ENCODE results near the gene ZC3H12C. TPM values are rescaled to one million over a fixed set of nuclear protein-coding genes. Genes with fewer than 3 reads are reported as not detected.

The ZC3H12C gene
- total RNA-seq, 2 experiments from 2014 or later, result 0.05 to 0.17 TPM

DNA sequence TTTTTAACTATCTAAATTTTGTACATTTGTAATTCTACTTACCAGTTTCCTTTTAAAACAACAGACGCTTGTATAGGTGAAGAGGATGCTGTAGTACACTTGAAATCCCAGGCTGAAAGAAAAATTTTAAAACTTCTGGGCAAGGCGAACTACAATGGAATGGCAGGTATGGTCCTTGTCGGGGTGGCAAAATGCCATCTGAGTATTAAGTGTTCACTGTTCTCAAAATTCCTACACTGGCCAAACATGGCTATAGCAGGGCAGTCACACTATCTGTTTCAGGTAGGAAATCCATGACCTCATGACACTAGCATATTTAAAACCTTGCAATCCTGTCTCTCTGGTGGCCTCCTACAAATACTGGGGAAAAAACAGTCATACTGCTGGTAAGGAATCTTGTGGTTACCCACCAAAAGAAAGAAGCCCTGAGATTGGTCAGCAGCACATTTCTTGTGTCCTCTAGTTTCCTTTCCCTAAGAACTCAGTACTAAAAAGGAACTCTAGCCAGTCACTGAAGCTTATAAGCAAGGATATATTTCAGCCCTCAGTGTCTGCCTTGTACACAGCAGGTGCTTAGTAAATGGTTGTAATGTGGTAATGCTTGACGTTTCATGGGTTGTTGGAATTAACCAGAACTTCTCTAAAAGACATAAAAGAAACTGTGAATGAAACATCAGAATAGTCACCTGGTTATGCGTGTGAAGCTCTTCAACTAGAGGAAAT, 5.2 kb upstream of the ZC3H12C start:
- Mint-ChIP-seq H3K9me3 (no peaks in the 10 kb centered on the region), H3K4me1 (ENCODE audit: low read depth) (peaks cover 4% of the 10 kb centered on the region), H3K4me3 (no peak overlapping the region), H3K36me3 (ENCODE audit: low read depth) (no peaks in the 10 kb centered on the region), H3K27ac (no peak overlapping the region), H3K27me3 (peaks cover 34% of the 10 kb centered on the region)
- intact Hi-C loops (cut with DNase I, micrococcal nuclease), result no loop called here
- peaks cover 15 to 17% of the 10 kb centered on the region in 2 experiments for H3K27me3 ChIP-seq (ENCODE audit: control insufficient read depth in 1 of 2, insufficient read depth in 2 of 2, low read length in 2 of 2)
- TF ChIP-seq CTCF (IDR thresholded peaks at IDR 0.05), result no peak
- H3K4me1 ChIP-seq (ENCODE audit: insufficient read depth, low read length), result peaks cover 5% of the 10 kb centered on the region
- ChIA-PET CTCF (no interaction called here), POLR2A (no interaction called here)
- no peaks in the 10 kb centered on the region for H3K9me3 ChIP-seq (ENCODE audit: control insufficient read depth in 1 of 2, insufficient read depth in 1 of 2, low read length in 2 of 2)
- DNase-seq, result peak in 2 of 14 experiments; percentile 16 to 22
- H3K4me3 ChIP-seq (ENCODE audit: low read length), result no peak overlapping the region
- ATAC-seq (ENCODE audit: poor library complexity), result no peak
- H3K27ac ChIP-seq (ENCODE audit: low read depth in 1 of 2, low read length in 2 of 2), result no peak overlapping the region
- no peaks in the 10 kb centered on the region for H3K36me3 ChIP-seq (ENCODE audit: insufficient read depth, low read length)

DNA sequence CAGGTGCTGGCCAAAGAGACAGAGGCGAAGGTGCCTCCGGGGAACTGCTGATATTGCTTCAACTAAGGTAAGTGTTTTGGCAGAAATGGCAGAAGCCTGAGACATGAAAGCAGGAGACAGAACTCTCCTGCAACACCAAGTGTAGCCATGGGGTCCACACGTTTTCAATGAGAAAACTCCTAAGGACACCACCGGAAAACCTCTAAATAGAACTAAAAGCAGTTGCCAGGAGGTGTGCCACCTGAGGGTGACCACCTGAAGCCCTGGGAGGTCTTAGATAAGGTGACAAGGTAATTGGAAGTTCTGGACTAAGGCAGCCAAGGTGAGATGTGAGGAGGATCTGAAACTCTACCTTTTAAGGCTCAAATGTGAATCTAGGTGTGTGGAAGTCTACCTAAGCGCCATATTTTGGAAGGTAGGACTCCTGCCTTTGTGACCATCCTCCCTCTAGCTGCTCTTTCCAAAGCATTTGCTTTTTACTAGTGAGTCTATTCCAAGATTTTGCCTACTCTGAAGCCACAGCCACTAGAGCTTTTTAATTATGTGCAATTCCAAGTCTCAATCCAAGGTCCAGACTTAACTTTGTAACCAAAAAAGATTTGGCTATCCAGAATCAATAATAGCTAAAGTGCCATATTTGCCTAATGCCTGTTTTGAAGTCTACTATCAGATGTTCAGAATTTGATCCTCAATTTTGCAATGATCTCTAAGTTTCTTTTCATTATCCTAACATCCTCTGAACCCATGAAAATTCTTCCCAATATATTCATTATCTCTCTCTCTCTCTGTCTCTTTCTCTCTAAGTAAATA, 4.5 kb upstream of the ZC3H12C start:
- Mint-ChIP-seq H3K9me3 (no peaks in the 10 kb centered on the region), H3K4me3 (no peak overlapping the region), H3K27me3 (peaks cover 35% of the 10 kb centered on the region), H3K4me1 (ENCODE audit: low read depth) (peaks cover 4% of the 10 kb centered on the region), H3K27ac (no peak overlapping the region), H3K36me3 (ENCODE audit: low read depth) (no peaks in the 10 kb centered on the region)
- Histone ChIP-seq H3K4me3 (ENCODE audit: low read length) (no peak overlapping the region), H3K9me3 (ENCODE audit: control insufficient read depth in 1 of 2, insufficient read depth in 1 of 2, low read length in 2 of 2) (no peaks in the 10 kb centered on the region), H3K4me1 (ENCODE audit: insufficient read depth, low read length) (peaks cover 8% of the 10 kb centered on the region), H3K27ac (ENCODE audit: low read depth in 1 of 2, low read length in 2 of 2) (no peak overlapping the region), H3K27me3 (ENCODE audit: control insufficient read depth in 1 of 2, insufficient read depth in 2 of 2, low read length in 2 of 2) (peaks cover 17 to 20% of the 10 kb centered on the region in 2 experiments), H3K36me3 (ENCODE audit: insufficient read depth, low read length) (no peaks in the 10 kb centered on the region)
- intact Hi-C loops (cut with DNase I, micrococcal nuclease), result no loop called here
- ChIA-PET POLR2A (no interaction called here), CTCF (no interaction called here)
- TF ChIP-seq CTCF (IDR thresholded peaks at IDR 0.05), result no peak
- ATAC-seq (ENCODE audit: poor library complexity) (no peak), DNase-seq (no peak)

- intact Hi-C loops (cut with DNase I, micrococcal nuclease), result no loop called here
- H3K27ac Mint-ChIP-seq, result no peak overlapping the region
Measured at GRCh38 chr11:110089617-110090282, 3.4 kb upstream of the ZC3H12C start.

More at GRCh38 chr11:110089617-110090282, 3.4 kb upstream of the ZC3H12C start:
- CTCF ChIA-PET, result no interaction called here
- Mint-ChIP-seq H3K36me3 (ENCODE audit: low read depth) (no peaks in the 10 kb centered on the region), H3K4me3 (no peak overlapping the region), H3K9me3 (no peaks in the 10 kb centered on the region), H3K4me1 (ENCODE audit: low read depth) (peaks cover 4% of the 10 kb centered on the region), H3K27me3 (peaks cover 45% of the 10 kb centered on the region)
- no peak for TF ChIP-seq CTCF (IDR thresholded peaks at IDR 0.05)
- POLR2A ChIA-PET, result no interaction called here
- ATAC-seq (ENCODE audit: poor library complexity) (no peak), DNase-seq (no peak)
- H3K27me3 ChIP-seq (ENCODE audit: control insufficient read depth in 1 of 2, insufficient read depth in 2 of 2, low read length in 2 of 2), result peaks cover 22 to 29% of the 10 kb centered on the region in 2 experiments
- peaks cover 10% of the 10 kb centered on the region for H3K4me1 ChIP-seq (ENCODE audit: insufficient read depth, low read length)
- H3K4me3 ChIP-seq (ENCODE audit: low read length), result no peak overlapping the region
- H3K27ac ChIP-seq (ENCODE audit: low read depth in 1 of 2, low read length in 2 of 2), result no peak overlapping the region
- H3K9me3 ChIP-seq (ENCODE audit: control insufficient read depth in 1 of 2, insufficient read depth in 1 of 2, low read length in 2 of 2), result no peaks in the 10 kb centered on the region
- no peaks in the 10 kb centered on the region for H3K36me3 ChIP-seq (ENCODE audit: insufficient read depth, low read length)
